ENCODE data around the gene ZNF267. TPM values are rescaled to one million over a fixed set of nuclear protein-coding genes. Genes with fewer than 3 reads are reported as not detected.
A peak's percentile ranks its signal among the peaks of the same experiment; 100 is the strongest.

Gene ZNF267
- total RNA-seq (19.1 and 21.9 TPM in 2 replicates), polyA plus RNA-seq (2.4 and 5.2 TPM in 2 replicates), polyA minus RNA-seq (18.3 and 21.5 TPM in 2 replicates), Bru-seq, nascent RNA (percentile 96 among the genes with signal in this experiment), BruChase-seq, experiment 1, labeled RNA remaining after a 6-hour chase (percentile 57 among the genes with signal in this experiment), BruChase-seq, experiment 2, labeled RNA remaining after a 2-hour chase (percentile 70 among the genes with signal in this experiment)
- 4.4 and 4.6 TPM in 2 replicates for polyA plus RNA-seq (2011; cell fraction: cytosol; rRNA removed)
- polyA plus RNA-seq (2011; cell fraction: nucleus; rRNA removed) = 8.6 and 11.0 TPM in 2 replicates
- polyA plus RNA-seq (2012) = 10.7 and 12.4 TPM in 2 replicates
- 3.5 TPM for polyA minus RNA-seq (2011; cell fraction: cytosol; rRNA and poly(A)+ RNA removed)
- polyA minus RNA-seq (2011; cell fraction: nucleus; rRNA and poly(A)+ RNA removed) = 31.5 and 37.8 TPM in 2 replicates
- long read RNA-seq, full-length matches to known transcripts = 99 of 99 reads
- long read RNA-seq, partial matches to known transcripts = 0 of 99 reads
- long read RNA-seq, other reads (novel, unspliced or antisense) = 0 of 99 reads

DNA sequence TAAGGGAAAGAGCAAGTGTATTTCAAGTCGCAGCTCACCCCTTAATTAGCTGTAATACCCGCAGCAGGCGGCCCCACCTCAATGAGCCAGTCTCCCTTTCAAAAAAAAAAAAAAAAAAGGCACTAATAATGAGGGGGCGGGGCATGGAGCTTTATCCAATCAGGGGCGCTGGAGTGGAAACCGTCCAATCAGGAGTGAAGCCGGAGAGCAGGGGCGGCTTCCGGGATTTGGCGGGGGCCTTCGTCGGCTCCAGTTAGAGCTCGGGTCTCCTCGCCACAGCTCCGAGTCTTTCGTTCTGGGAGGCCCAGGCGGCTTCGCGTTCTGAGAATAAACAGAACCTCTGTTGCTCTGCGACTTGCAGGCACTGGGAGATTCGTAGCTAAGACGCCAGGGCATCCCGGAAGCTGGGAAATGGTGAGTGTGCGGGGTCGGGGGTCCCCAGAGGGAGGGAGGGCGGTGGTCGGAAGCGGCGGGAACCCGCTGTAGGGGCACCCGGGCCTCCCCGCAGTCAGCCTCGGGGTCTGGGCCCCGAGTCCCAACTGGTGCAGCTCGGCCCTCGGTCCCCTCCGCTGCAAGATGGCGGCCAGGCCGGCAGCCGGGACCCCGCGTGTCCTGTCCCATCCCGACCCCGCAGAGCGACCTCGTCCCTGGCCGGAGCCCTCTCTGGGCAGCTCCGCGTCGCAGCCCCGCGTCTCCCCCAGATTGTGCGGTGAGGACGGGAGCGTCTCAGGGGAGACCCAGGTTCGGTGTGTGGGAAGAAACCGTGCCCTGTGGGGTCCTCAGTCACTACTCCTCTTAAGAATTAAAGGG, at the start of gene ZNF267:
ZNF267 (plus strand) TSS at position 252 of the 810 bp plus-strand sequence; CDS start at position 412, 160 bp downstream.
- H3K4me1 ChIP-seq (ENCODE audit: control insufficient read depth, extremely low read depth, insufficient read depth, low read length) = peaks cover 52% of the 10 kb centered on the region
- peak; percentile 93 for FAIRE-seq
- H3K36me3 ChIP-seq (ENCODE audit: control insufficient read depth in 2 of 2, extremely low read depth in 1 of 2, insufficient read depth in 2 of 2, low read length in 2 of 2) = peaks cover 0 to 2% of the 10 kb centered on the region in 2 experiments
- H2AFZ ChIP-seq (ENCODE audit: low read depth, low read length) = peak within 1 kb of the TSS; percentile 60
- peak within 1 kb of the TSS; percentile 96 for H3K9ac ChIP-seq (replicated peaks; ENCODE audit: extremely low read depth, insufficient read depth, low read length)
- H3K9me1 ChIP-seq (replicated peaks; ENCODE audit: control insufficient read depth, extremely low read depth, insufficient read depth, low read length) = no peaks in the 10 kb centered on the region
- H3K4me2 ChIP-seq (ENCODE audit: insufficient read depth, low read length) = peak within 1 kb of the TSS; percentile 97
- BruUV-seq (replicated peaks) = no TSS peak
- CTCF ChIA-PET = interaction anchor here (0.6 to 1.2 kb wide), 6 partner anchors 12 to 922 kb away, joined by 3 to 4 read pairs (median 3); a partner anchor contains a TSS
- POLR2A ChIA-PET = interaction anchor here (0.6 to 1.1 kb wide), 6 partner anchors 161 to 840 kb away, joined by 3 to 8 read pairs (median 4); partner anchors contain the start of genes ARMC5, STX4 and ZNF843
- H4K20me1 ChIP-seq (replicated peaks; ENCODE audit: control insufficient read depth, extremely low read depth, insufficient read depth, low read length) = peaks cover 3% of the 10 kb centered on the region
- peak; percentile 91 for DNase-seq (ENCODE audit: low read depth, low spot score)
- intact Hi-C loops (cut with micrococcal nuclease) = loop anchor here (1.0 kb wide), 1 partner anchor 731 kb away; no protein-coding TSS in a partner anchor
- no peaks in the 10 kb centered on the region for H3K9me3 ChIP-seq (replicated peaks; ENCODE audit: control insufficient read depth, insufficient read depth, low read length)
- no peak for TF ChIP-seq GATA2 (IDR thresholded peaks at IDR 0.05; ENCODE audit: insufficient read depth, insufficient read length, low read depth, low read length)
- TF ChIP-seq POLR2A (IDR thresholded peaks at IDR 0.05; ENCODE audit: low read depth, low read length) = peak; percentile 93
- peak; percentile 75 for TF ChIP-seq POLR2AphosphoS5 (IDR thresholded peaks at IDR 0.05; ENCODE audit: insufficient read depth, low read depth, low read length)
- dilution Hi-C loops (cut with MboI; ENCODE audit: extremely low pct_ligation_motif_present, low sequenced_read_pairs) = no loop called here
- peaks cover 51% of the 10 kb centered on the region for H3K79me2 ChIP-seq (ENCODE audit: control insufficient read depth, insufficient read depth, low read length)
- no peaks in the 10 kb centered on the region for H3K27me3 ChIP-seq (ENCODE audit: control insufficient read depth in 2 of 2, insufficient read depth in 2 of 2, low read length in 2 of 2)
- peak within 1 kb of the TSS; percentile 89 for H3K27ac ChIP-seq (ENCODE audit: insufficient read depth, low read depth, low read length)
- H3K4me3 ChIP-seq (replicated peaks in 1 of 3; ENCODE audit: insufficient read depth in 1 of 3, low read depth in 1 of 3, low read length in 3 of 3) = peak within 1 kb of the TSS; percentile 83 to 99 (median 95)

DNA sequence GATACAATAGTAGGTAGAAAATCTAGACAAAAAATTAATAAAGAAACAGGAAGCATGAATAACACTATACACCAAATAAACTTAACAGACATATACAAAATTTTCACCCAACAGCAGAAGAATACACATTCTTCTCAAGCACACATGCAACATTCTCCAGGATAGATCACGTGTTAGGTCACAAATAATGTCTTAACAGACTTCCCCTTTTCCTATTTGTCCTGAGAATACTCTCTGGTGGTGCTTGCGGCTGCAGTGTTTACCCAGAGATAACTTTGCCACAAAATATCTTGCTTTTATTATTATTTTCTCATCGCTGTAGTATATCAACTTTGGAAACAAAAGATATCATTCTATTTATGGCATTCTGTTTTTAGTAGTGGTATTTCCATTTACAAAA, 40.6 kb upstream of the ZNF267 start:
- CTCF ChIA-PET = no interaction called here
- Histone ChIP-seq H4K20me1 (replicated peaks; ENCODE audit: control insufficient read depth, extremely low read depth, insufficient read depth, low read length) (no peaks in the 10 kb centered on the region), H3K79me2 (ENCODE audit: control insufficient read depth, insufficient read depth, low read length) (no peaks in the 10 kb centered on the region), H3K9me1 (replicated peaks; ENCODE audit: control insufficient read depth, extremely low read depth, insufficient read depth, low read length) (no peaks in the 10 kb centered on the region), H3K4me2 (ENCODE audit: insufficient read depth, low read length) (no peak overlapping the region), H3K9ac (replicated peaks; ENCODE audit: extremely low read depth, insufficient read depth, low read length) (no peak overlapping the region), H3K4me3 (replicated peaks in 1 of 3; ENCODE audit: insufficient read depth in 1 of 3, low read depth in 1 of 3, low read length in 3 of 3) (no peak overlapping the region), H3K36me3 (ENCODE audit: control insufficient read depth in 2 of 2, extremely low read depth in 1 of 2, insufficient read depth in 2 of 2, low read length in 2 of 2) (no peaks in the 10 kb centered on the region), H2AFZ (ENCODE audit: low read depth, low read length) (no peak overlapping the region), H3K27ac (ENCODE audit: insufficient read depth, low read depth, low read length) (no peak overlapping the region), H3K4me1 (ENCODE audit: control insufficient read depth, extremely low read depth, insufficient read depth, low read length) (no peaks in the 10 kb centered on the region), H3K27me3 (ENCODE audit: control insufficient read depth in 2 of 2, insufficient read depth in 2 of 2, low read length in 2 of 2) (no peaks in the 10 kb centered on the region), H3K9me3 (replicated peaks; ENCODE audit: control insufficient read depth, insufficient read depth, low read length) (no peaks in the 10 kb centered on the region)
- DNase-seq (ENCODE audit: low read depth, low spot score) (no peak), FAIRE-seq (no peak)
- intact Hi-C loops (cut with micrococcal nuclease) (no loop called here), dilution Hi-C loops (cut with MboI; ENCODE audit: extremely low pct_ligation_motif_present, low sequenced_read_pairs) (no loop called here)
- POLR2A ChIA-PET = no interaction called here
- BruUV-seq (replicated peaks) = no TSS peak
- TF ChIP-seq GATA2 (IDR thresholded peaks at IDR 0.05; ENCODE audit: insufficient read depth, insufficient read length, low read depth, low read length) = no peak
- TF ChIP-seq POLR2AphosphoS5 (IDR thresholded peaks at IDR 0.05; ENCODE audit: insufficient read depth, low read depth, low read length) = no peak
- no peak for TF ChIP-seq MYC (IDR thresholded peaks at IDR 0.05; ENCODE audit: low read depth, low read length)
- TF ChIP-seq, protein P1, sequence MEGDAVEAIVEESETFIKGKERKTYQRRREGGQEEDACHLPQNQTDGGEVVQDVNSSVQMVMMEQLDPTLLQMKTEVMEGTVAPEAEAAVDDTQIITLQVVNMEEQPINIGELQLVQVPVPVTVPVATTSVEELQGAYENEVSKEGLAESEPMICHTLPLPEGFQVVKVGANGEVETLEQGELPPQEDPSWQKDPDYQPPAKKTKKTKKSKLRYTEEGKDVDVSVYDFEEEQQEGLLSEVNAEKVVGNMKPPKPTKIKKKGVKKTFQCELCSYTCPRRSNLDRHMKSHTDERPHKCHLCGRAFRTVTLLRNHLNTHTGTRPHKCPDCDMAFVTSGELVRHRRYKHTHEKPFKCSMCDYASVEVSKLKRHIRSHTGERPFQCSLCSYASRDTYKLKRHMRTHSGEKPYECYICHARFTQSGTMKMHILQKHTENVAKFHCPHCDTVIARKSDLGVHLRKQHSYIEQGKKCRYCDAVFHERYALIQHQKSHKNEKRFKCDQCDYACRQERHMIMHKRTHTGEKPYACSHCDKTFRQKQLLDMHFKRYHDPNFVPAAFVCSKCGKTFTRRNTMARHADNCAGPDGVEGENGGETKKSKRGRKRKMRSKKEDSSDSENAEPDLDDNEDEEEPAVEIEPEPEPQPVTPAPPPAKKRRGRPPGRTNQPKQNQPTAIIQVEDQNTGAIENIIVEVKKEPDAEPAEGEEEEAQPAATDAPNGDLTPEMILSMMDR (IDR thresholded peaks at IDR 0.05; ENCODE audit: extremely low read depth in 1 of 2, insufficient read depth in 1 of 2, low read depth in 1 of 2, low read length in 2 of 2) = no peak
- no peak for TF ChIP-seq FOS (IDR thresholded peaks at IDR 0.05; ENCODE audit: borderline replicate concordance, insufficient read depth, low read length)
- TF ChIP-seq EZH2 (IDR thresholded peaks at IDR 0.05; ENCODE audit: borderline replicate concordance, low read depth, low read length, severe bottlenecking) = no peak
- no peak for TF ChIP-seq POLR2A (IDR thresholded peaks at IDR 0.05; ENCODE audit: low read depth, low read length)
